Spleen (tissue), 11 donors: ENCODE data around the gene HSPB6. TPM values are rescaled to one million over a fixed set of nuclear protein-coding genes. Genes with fewer than 3 reads are reported as not detected.

Experiments used
- DNase-seq: peaks from one replicate; pipeline ENCODE4 v3.0.0-alpha.2; 2020
- H3K27ac ChIP-seq, 8 donors: fragments of 200-600 bp; sonication (generic) in 7 of 8; 1 replicate in 4 of 8; 2 replicates in 4 of 8; pipeline versions ENCODE4 v1.5.0 to v1.8.0; 2016 to 2021; ENCODE audit warnings: inconsistent platforms in 4 of 8, mild to moderate bottlenecking in 4 of 8, moderate library complexity in 1 of 8
- H3K27me3 ChIP-seq, 7 donors: fragments of 200-600 bp; sonication (generic) in 6 of 7; replicated peaks in 1 of 7; 1 replicate in 4 of 7; 2 replicates in 3 of 7; pipeline versions ENCODE4 v1.5.0 to v1.8.0; 2016 to 2021; ENCODE audit warnings: inconsistent platforms in 3 of 7, mild to moderate bottlenecking in 1 of 7
- H3K36me3 ChIP-seq, 6 donors: fragments of 200-600 bp; sonication (generic) in 5 of 6; 1 replicate in 4 of 6; 2 replicates in 2 of 6; pipeline versions ENCODE4 v1.5.0 to v1.8.0; 2016 to 2021; ENCODE audit warnings: inconsistent platforms in 2 of 6
- H3K4me1 ChIP-seq, 6 donors: fragments of 200-600 bp; sonication (generic) in 5 of 6; 1 replicate in 3 of 6; 2 replicates in 3 of 6; pipeline versions ENCODE4 v1.5.0 to v1.8.0; 2016 to 2021; ENCODE audit warnings: inconsistent platforms in 3 of 6
- H3K4me3 ChIP-seq, 8 donors: fragments of 200-600 bp; sonication (generic) in 7 of 8; 1 replicate in 4 of 8; 2 replicates in 4 of 8; pipeline versions ENCODE4 v1.5.0 to v1.8.0; 2016 to 2021; ENCODE audit warnings: inconsistent platforms in 4 of 8, mild to moderate bottlenecking in 4 of 8, moderate library complexity in 2 of 8
- H3K9me3 ChIP-seq, 8 donors: fragments of 200-600 bp; sonication (generic) in 7 of 8; 1 replicate in 4 of 8; 2 replicates in 4 of 8; pipeline versions ENCODE4 v1.5.0 to v1.8.0; 2016 to 2021; ENCODE audit warnings: inconsistent platforms in 4 of 8
- CTCF ChIP-seq, 11 experiments: fragments of 200-600 bp in 7 of 11; fragments of 450-650 bp in 4 of 11; sonication (generic) in 4 of 11; IDR thresholded peaks in 8 of 11; conservative IDR thresholded peaks in 3 of 11; 1 replicate in 7 of 11; 2 replicates in 4 of 11; pipeline versions ENCODE4 v1.4.0 to v1.8.0; 2016 to 2021; ENCODE audit warnings: antibody characterized with exemption in 11 of 11, inconsistent platforms in 4 of 11, mild to moderate bottlenecking in 1 of 11
- POLR2A ChIP-seq, 3 donors: fragments of 450-650 bp; IDR thresholded peaks; one replicate each; pipeline ENCODE4 v1.5.1; 2017; ENCODE audit warnings: antibody characterized with exemption in 3 of 3, mild to moderate bottlenecking in 1 of 3
- POLR2AphosphoS5 ChIP-seq, 3 donors: sonication (generic); formaldehyde crosslinking; IDR thresholded peaks; one replicate each; pipeline ENCODE4 v1.5.1; 2017; ENCODE audit warnings: antibody characterized with exemption in 3 of 3
- WGBS, 5 donors: extraction: QIAGEN DNeasy Blood & Tissue Kit in 3 of 5; methylation state at CpG; one replicate each; pipeline versions ENCODE4 v1.1.5 to v1.1.7; 2013 to 2018; 5-methylcytosine and 5-hydroxymethylcytosine counted together
- intact Hi-C: fragments of 100-400 bp; cut with DNase I; formaldehyde crosslinking; loops from one replicate; pipeline ENCODE4 v1.15.0; 2023; ENCODE audit warnings: low total_unique reads
- polyA plus RNA-seq, 3 donors: library from polyadenylated mRNA; stranded (reverse); fragments of 200-250 nt; gene quantifications; one replicate each; pipeline ENCODE4 v1.2.1, GENCODE V29; 2013
- total RNA-seq, 7 donors: library from RNA; depleted of rRNA in 3 of 7; stranded (reverse); fragments of >200 nt in 3 of 7; fragmentation: NEBNext Ultra II Directional in 4 of 7; extraction: Animal tissue kit (Norgen Biotek cat#: 25700) in 4 of 7; gene quantifications; one replicate each; pipeline versions ENCODE4 v1.1.0 to v1.2.1, GENCODE V29; 2016 to 2021
- donor health status: healthy with polysubstance abuse.
- donor health status: DM: no; HTN: no; CAD: no; lungs with moderate emphysema.
- donor health status: DM: no; HTN: no; CAD: no.
- donor health status: Bipolar disorder and iron deficiency.
- donor health status: healthy.
- donor health status: DM: no; HTN: no; CAD: no.
- donor health status: DM: yes; HTN: yes; CAD: no.

HSPB6 gene
- total and polyA plus RNA-seq, 10 donors: 2.1 to 11.0 (median 4.4) TPM

DNA sequence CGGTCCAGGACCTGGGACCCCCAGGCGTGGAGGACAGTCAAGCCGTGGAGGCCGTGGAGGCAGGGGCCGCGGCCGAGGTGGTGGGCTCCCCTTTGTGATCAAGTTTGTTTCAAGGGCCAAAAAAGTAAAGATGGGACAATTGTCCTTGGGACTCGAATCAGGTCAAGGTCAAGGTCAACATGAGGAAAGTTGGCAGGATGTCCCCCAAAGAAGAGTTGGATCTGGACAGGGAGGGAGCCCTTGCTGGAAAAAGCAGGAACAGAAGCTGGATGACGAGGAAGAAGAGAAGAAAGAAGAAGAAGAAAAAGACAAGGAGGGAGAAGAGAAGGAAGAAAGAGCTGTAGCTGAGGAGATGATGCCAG is 36.7 kb downstream of the HSPB6 start:
- peak overlapping the region in 1 of 8 donors; percentile 87 for H3K4me3 ChIP-seq
- peaks cover 0 to 58% (median 52%) of the 10 kb centered on the region in 6 donors for H3K36me3 ChIP-seq
- DNase-seq: no peak
- peak overlapping the region in 1 of 8 donors; percentile 97 for H3K27ac ChIP-seq
- no peak for TF ChIP-seq POLR2AphosphoS5 (IDR thresholded peaks at IDR 0.05)
- peaks cover 26 to 70% (median 36%) of the 10 kb centered on the region in 6 donors for H3K4me1 ChIP-seq
- no peaks in the 10 kb centered on the region for H3K27me3 ChIP-seq
- 86 to 92% (median 88%) methylated on average over 9 of the region's 9 CpGs for WGBS, 5 donors
- H3K9me3 ChIP-seq: no peaks in the 10 kb centered on the region
- intact Hi-C loops: no loop called here

GRCh38 chr19:35719402-35720162 is 37.2 kb downstream of the HSPB6 start:
- H3K27me3 ChIP-seq: no peaks in the 10 kb centered on the region
- WGBS, 5 donors: 88 to 94% (median 91%) methylated on average over 25 to 32 of the region's 32 CpGs
- peak overlapping the region in 1 of 8 donors; percentile 97 for H3K27ac ChIP-seq
- H3K36me3 ChIP-seq: peaks cover 0 to 53% (median 46%) of the 10 kb centered on the region in 6 donors
- intact Hi-C loops: loop anchor here (10.0 kb wide), 1 partner anchor 165 kb away; no protein-coding TSS in a partner anchor
- DNase-seq: peak; percentile 79
- H3K4me3 ChIP-seq: peak overlapping the region in 6 of 8 donors; percentile 75 to 97 (median 88)
- TF ChIP-seq POLR2A (IDR thresholded peaks at IDR 0.05): no peak
- no peak for TF ChIP-seq CTCF (IDR thresholded peaks at IDR 0.05 in 8 of 11, conservative IDR thresholded peaks at IDR 0.05 in 3 of 11)
- TF ChIP-seq POLR2AphosphoS5 (IDR thresholded peaks at IDR 0.05): no peak
- peaks cover 29 to 76% (median 41%) of the 10 kb centered on the region in 6 donors for H3K4me1 ChIP-seq
- no peaks in the 10 kb centered on the region for H3K9me3 ChIP-seq

- peaks cover 32 to 87% (median 50%) of the 10 kb centered on the region in 6 donors for H3K4me1 ChIP-seq
- H3K36me3 ChIP-seq: peaks cover 0 to 42% (median 35%) of the 10 kb centered on the region in 6 donors
- WGBS, 5 donors: 1 to 2% (median 1%) methylated on average over 9 to 42 of the region's 42 CpGs
- peak overlapping the region; percentile 70 to 98 (median 92) for H3K27ac ChIP-seq
- no peaks in the 10 kb centered on the region for H3K27me3 ChIP-seq
- H3K9me3 ChIP-seq: no peaks in the 10 kb centered on the region
- no peak for TF ChIP-seq POLR2A (IDR thresholded peaks at IDR 0.05)
- TF ChIP-seq POLR2AphosphoS5 (IDR thresholded peaks at IDR 0.05): peak in 2 of 3 donors; percentile 23 to 32
- DNase-seq: peak; percentile 93
- peak overlapping the region; percentile 75 to 97 (median 88) for H3K4me3 ChIP-seq
- intact Hi-C loops: loop anchor here (10.0 kb wide), 1 partner anchor 164 kb away; no protein-coding TSS in a partner anchor
Observed at GRCh38 chr19:35718345-35719041, 38.3 kb downstream of the HSPB6 start.

DNA sequence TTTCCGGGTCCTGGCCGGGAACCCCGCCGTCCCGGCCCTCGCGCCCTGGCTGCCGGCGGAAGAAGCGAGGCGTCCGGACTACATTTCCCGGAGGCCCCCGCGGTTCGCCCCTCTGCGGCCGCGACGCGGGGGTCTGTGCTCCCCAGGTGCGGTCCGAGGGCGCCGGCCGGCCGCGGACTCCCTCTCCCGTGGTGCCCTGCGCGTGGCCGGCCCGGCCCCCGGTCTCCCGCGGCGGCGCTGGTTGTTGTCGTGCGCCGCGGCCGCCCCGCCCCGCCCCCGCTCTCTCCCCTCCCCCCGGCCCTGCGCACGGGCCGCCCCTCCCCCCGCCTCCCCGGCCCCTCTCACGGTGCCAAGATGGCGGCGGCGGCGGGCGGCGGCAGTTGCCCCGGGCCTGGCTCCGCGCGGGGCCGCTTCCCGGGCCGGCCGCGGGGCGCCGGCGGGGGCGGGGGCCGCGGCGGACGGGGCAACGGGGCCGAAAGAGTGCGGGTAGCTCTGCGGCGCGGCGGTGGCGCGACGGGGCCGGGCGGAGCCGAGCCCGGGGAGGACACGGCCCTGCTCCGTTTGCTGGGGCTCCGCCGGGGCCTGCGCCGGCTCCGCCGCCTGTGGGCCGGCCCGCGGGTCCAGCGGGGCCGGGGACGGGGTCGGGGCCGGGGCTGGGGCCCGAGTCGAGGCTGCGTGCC is 39.0 kb downstream of the HSPB6 start, which contains the start of gene KMT2B:
KMT2B (plus strand) TSS at position 339 of the 680 bp plus-strand sequence; CDS start at position 355, 16 bp downstream.
- peak within 1 kb of the TSS; percentile 88 to 98 (median 92) for H3K27ac ChIP-seq
- DNase-seq: no peak
- no peaks in the 10 kb centered on the region for H3K27me3 ChIP-seq
- intact Hi-C loops: loop anchor here (10.0 kb wide), 1 partner anchor 163 kb away; no protein-coding TSS in a partner anchor
- WGBS, 5 donors: 1% methylated on average over 23 to 108 of the region's 109 CpGs; no CpG with 5 or more reads in 1 of the 5 donors
- no peaks in the 10 kb centered on the region for H3K9me3 ChIP-seq
- H3K36me3 ChIP-seq: peaks cover 0 to 35% (median 28%) of the 10 kb centered on the region in 6 donors
- H3K4me3 ChIP-seq: peak within 1 kb of the TSS; percentile 75 to 97 (median 88)
- TF ChIP-seq POLR2A (IDR thresholded peaks at IDR 0.05) (no peak), POLR2AphosphoS5 (IDR thresholded peaks at IDR 0.05) (peak; percentile 29 to 51 (median 50))
- H3K4me1 ChIP-seq: peaks cover 32 to 89% (median 56%) of the 10 kb centered on the region in 6 donors
